Progenitor cell of endocrine pancreas (in vitro differentiated cells): ENCODE measurements around the gene OSBP. TPM values are rescaled to one million over a fixed set of nuclear protein-coding genes. Genes with fewer than 3 reads are reported as not detected.

ENCODE experiments used
- DNase-seq: peaks from one replicate; pipeline ENCODE4 v3.0.0; 2021; ENCODE audit warnings: low spot score; ENCODE audit not compliant: unreplicated experiment
- H3K27ac Mint-ChIP-seq: 2 replicates; pipeline ENCODE4 v1.8.0; 2021; ENCODE audit warnings: mild to moderate bottlenecking, moderate library complexity, mixed read lengths
- H3K27me3 Mint-ChIP-seq: 2 replicates; pipeline ENCODE4 v1.8.0; 2021; ENCODE audit warnings: mixed read lengths
- H3K36me3 Mint-ChIP-seq: 2 replicates; pipeline ENCODE4 v1.8.0; 2022; ENCODE audit warnings: mixed read lengths; ENCODE audit not compliant: insufficient read depth
- H3K4me1 Mint-ChIP-seq: 2 replicates; pipeline ENCODE4 v1.8.0; 2021; ENCODE audit warnings: low read depth, mixed read lengths
- H3K4me3 Mint-ChIP-seq: 2 replicates; pipeline ENCODE4 v1.8.0; 2021; ENCODE audit warnings: low read depth, mild to moderate bottlenecking, moderate library complexity, mixed read lengths
- H3K9me3 Mint-ChIP-seq: 2 replicates; pipeline ENCODE4 v1.8.0; 2021; ENCODE audit warnings: low read depth, mixed read lengths
- total RNA-seq: library from RNA; stranded (reverse); gene quantifications from 2 replicates; pipeline ENCODE4 v1.2.1, GENCODE V29; 2021
- TF ChIP-seq, protein P1 (sequence below): fragments of 200-600 bp; sonication (generic); IDR thresholded peaks from one replicate; pipeline ENCODE4 v1.5.0; 2021; ENCODE audit warnings: antibody characterized with exemption, mild to moderate bottlenecking; ENCODE audit not compliant: unreplicated experiment

Gene OSBP
- total RNA-seq, 1 donor from 2014 or later: 42.7 TPM

DNA sequence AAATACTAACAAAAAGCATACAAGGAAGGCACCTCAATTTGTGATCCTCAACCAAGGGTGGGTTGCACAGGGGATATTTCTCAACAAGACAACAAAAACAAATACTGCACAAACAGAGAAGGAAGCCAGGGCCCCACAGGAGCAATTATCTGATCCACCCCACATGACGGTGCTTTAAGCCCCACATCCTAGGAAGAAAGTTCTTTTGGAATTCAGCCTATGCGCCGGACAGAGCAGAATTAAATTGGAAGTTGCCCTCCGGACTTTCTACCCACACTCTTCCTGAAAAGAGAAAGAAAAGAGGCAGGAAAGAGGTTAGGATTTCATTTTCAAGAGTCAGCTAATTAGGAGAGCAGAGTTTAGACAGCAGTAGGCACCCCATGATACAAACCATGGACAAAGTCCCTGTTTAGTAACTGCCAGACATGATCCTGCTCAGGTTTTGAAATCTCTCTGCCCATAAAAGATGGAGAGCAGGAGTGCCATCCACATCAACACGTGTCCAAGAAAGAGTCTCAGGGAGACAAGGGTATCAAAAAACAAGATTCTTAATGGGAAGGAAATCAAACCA lies 40.6 kb downstream of the OSBP start:
- Mint-ChIP-seq H3K27me3 (no peaks in the 10 kb centered on the region), H3K4me1 (no peaks in the 10 kb centered on the region), H3K27ac (peak overlapping the region; percentile 14), H3K36me3 (peaks cover 27% of the 10 kb centered on the region), H3K9me3 (no peaks in the 10 kb centered on the region), H3K4me3 (no peak overlapping the region)
- TF ChIP-seq, protein P1, sequence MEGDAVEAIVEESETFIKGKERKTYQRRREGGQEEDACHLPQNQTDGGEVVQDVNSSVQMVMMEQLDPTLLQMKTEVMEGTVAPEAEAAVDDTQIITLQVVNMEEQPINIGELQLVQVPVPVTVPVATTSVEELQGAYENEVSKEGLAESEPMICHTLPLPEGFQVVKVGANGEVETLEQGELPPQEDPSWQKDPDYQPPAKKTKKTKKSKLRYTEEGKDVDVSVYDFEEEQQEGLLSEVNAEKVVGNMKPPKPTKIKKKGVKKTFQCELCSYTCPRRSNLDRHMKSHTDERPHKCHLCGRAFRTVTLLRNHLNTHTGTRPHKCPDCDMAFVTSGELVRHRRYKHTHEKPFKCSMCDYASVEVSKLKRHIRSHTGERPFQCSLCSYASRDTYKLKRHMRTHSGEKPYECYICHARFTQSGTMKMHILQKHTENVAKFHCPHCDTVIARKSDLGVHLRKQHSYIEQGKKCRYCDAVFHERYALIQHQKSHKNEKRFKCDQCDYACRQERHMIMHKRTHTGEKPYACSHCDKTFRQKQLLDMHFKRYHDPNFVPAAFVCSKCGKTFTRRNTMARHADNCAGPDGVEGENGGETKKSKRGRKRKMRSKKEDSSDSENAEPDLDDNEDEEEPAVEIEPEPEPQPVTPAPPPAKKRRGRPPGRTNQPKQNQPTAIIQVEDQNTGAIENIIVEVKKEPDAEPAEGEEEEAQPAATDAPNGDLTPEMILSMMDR: no peak
- DNase-seq: no peak

DNA sequence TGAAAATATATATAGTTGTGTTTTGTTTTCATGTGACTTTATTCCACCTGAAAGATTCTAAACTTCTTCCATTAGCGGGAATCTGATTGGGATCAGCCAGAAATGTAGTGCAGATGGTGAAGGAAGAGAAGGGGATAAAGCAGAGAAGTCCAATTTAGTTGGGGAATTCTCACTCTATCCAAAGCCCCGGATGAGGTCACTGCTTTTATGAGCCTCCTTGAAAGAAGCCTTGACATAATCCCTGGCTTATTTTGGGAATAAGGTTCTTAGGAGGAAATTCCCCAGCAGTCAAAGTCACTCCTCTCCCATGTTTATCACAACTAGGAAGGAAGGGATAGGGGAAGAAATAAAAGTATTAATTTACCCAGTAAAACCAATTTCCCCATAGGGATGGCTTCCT lies 41.1 kb downstream of the OSBP start:
- H3K9me3 Mint-ChIP-seq: no peaks in the 10 kb centered on the region
- TF ChIP-seq, protein P1: no peak
- H3K27me3 Mint-ChIP-seq: no peaks in the 10 kb centered on the region
- no peaks in the 10 kb centered on the region for H3K4me1 Mint-ChIP-seq
- H3K4me3 Mint-ChIP-seq: no peak overlapping the region
- no peak for DNase-seq
- H3K27ac Mint-ChIP-seq: peak overlapping the region; percentile 14
- H3K36me3 Mint-ChIP-seq: peaks cover 24% of the 10 kb centered on the region

DNA sequence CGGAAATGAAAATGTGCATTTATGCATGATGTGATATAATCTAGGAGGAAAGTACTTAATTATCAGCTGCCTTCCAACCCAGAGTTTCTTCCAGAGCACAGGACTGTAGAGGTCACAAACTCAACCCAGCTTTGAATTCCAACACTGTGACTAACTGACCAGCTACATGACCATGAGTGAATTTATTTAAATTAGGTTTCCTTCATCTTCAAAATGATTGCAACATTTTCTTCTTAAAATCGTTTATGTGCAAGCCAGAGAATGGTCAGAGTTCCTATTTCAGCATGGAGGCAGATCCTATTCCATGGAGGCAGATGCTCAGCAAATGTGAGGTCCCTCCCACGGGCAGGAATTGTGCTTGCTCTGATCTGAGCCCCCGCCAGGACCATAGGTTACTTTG lies 42.4 kb downstream of the OSBP start:
- DNase-seq: no peak
- Mint-ChIP-seq H3K36me3 (peaks cover 17% of the 10 kb centered on the region), H3K4me1 (no peaks in the 10 kb centered on the region), H3K27me3 (no peaks in the 10 kb centered on the region), H3K4me3 (no peak overlapping the region), H3K27ac (no peak overlapping the region), H3K9me3 (no peaks in the 10 kb centered on the region)
- TF ChIP-seq, protein P1: no peak

DNA sequence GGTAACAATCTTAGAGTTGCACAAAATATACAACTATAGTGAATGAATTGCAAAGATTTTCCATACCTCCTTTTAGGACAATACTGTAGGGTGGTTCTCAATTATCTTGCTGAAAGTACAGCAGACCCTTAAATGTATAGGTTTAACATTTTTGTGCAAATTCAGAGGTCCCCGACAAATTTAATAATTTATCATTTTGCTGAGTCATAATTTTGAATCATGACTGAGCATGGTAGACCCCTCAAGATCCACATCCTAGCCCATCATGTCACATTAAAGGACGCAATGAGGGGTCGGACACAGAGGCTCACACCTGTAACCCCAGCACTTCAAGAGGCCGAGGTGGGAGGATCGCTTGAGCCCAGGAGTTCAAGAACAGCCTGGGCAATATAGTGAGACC lies 43.5 kb downstream of the OSBP start:
- Mint-ChIP-seq H3K36me3 (peaks cover 12% of the 10 kb centered on the region), H3K4me3 (no peak overlapping the region), H3K27me3 (no peaks in the 10 kb centered on the region), H3K9me3 (no peaks in the 10 kb centered on the region), H3K4me1 (no peaks in the 10 kb centered on the region), H3K27ac (no peak overlapping the region)
- TF ChIP-seq, protein P1: no peak
- DNase-seq: no peak

DNA sequence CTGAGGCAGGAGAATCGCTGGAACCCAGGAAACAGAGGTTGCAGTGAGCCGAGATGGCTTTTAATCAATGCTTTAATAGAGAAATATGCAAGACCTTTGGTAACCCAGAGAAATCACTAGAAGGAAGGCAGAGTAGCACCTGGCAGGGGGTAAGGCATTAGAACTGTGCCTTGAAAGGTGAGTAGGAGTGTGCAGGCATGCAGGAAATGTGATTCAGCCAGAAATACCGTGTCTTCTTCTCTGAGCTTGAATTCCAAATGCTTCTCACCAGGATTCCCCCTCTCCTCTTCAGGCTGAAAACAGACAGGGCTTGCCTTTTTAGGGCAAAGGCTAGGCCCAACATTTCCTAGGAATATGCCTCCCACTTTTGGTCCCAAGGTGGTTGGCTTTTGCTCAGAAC lies 53.3 kb downstream of the OSBP start:
- H3K27ac Mint-ChIP-seq: peak overlapping the region; percentile 62
- TF ChIP-seq, protein P1: no peak
- no peaks in the 10 kb centered on the region for H3K9me3 Mint-ChIP-seq
- H3K4me3 Mint-ChIP-seq: peak overlapping the region; percentile 12
- peaks cover 18% of the 10 kb centered on the region for H3K27me3 Mint-ChIP-seq
- DNase-seq: no peak
- peaks cover 2% of the 10 kb centered on the region for H3K36me3 Mint-ChIP-seq
- peaks cover 3% of the 10 kb centered on the region for H3K4me1 Mint-ChIP-seq
